ENCODE measurements around the gene SCD5.

SCD5 gene

GRCh38 chr4:82681754-82682153 is 116.8 kb downstream of the SCD5 start:
- no peak for DNase-seq

GRCh38 chr4:82680834-82681233 is 117.8 kb downstream of the SCD5 start:
- no peak for DNase-seq

- DNase-seq: no peak
Observed at GRCh38 chr4:82679531-82679930, 119.1 kb downstream of the SCD5 start.

GRCh38 chr4:82678051-82678450 is 120.5 kb downstream of the SCD5 start:
- no peak for DNase-seq

GRCh38 chr4:82677327-82677726 is 121.3 kb downstream of the SCD5 start:
- DNase-seq: no peak

- DNase-seq: no peak
Observed at GRCh38 chr4:82667761-82668480, 130.7 kb downstream of the SCD5 start.

GRCh38 chr4:82666970-82667665 is 131.5 kb downstream of the SCD5 start:
- no peak for DNase-seq

- DNase-seq: no peak
Observed at GRCh38 chr4:82661181-82661992, 137.2 kb downstream of the SCD5 start.

- DNase-seq: no peak
Observed at GRCh38 chr4:82652062-82652461, 146.5 kb downstream of the SCD5 start.

GRCh38 chr4:82650868-82651267 is 147.7 kb downstream of the SCD5 start:
- DNase-seq: no peak

- DNase-seq: no peak
Observed at GRCh38 chr4:82648356-82648755, 150.2 kb downstream of the SCD5 start.

GRCh38 chr4:82645936-82646565 is 152.5 kb downstream of the SCD5 start:
- no peak for DNase-seq

- no peak for DNase-seq
Observed at GRCh38 chr4:82644734-82645126, 153.9 kb downstream of the SCD5 start.

GRCh38 chr4:82643994-82644733 is 154.4 kb downstream of the SCD5 start:
- no peak for DNase-seq

- no peak for DNase-seq
Observed at GRCh38 chr4:82642331-82642730, 156.3 kb downstream of the SCD5 start.

GRCh38 chr4:82640540-82640939 is 158.1 kb downstream of the SCD5 start:
- DNase-seq: no peak

GRCh38 chr4:82639971-82640370 is 158.6 kb downstream of the SCD5 start:
- no peak for DNase-seq

GRCh38 chr4:82638479-82638878 is 160.1 kb downstream of the SCD5 start:
- DNase-seq: no peak

- no peak for DNase-seq
Observed at GRCh38 chr4:82630079-82630478, 168.5 kb downstream of the SCD5 start.

- DNase-seq: no peak
Observed at GRCh38 chr4:82629238-82630000, 169.2 kb downstream of the SCD5 start.

- no peak for DNase-seq
Observed at GRCh38 chr4:82626251-82626868, 172.2 kb downstream of the SCD5 start.

Data from NCI-H146 (cell line).